Measurements from ENCODE around the gene TEDC1.
"Not testable (repeated sequence)": the region's sequence is repeated elsewhere in the genome, so short reads cannot be mapped to it uniquely, and the experiment has no call there.

The TEDC1 gene

DNA sequence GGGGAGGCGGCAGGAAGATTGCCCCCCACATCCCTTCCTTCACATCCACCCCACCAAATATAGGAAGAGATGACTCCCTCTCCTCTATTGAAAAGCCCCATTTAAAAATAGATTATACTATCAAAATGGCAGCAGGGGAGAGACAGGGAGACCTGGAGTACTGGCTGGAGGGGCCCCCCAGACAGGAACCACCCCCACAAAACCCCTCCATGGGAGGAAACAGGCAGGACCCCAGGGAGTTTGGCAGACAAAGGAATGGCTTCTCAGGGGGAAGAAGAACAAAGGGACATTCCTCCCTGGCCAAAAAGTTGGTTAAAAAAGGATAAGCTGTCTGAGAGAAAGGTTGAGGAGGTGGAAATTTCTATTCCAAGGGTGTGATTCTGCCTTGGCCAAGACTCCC lies 54.6 kb downstream of the TEDC1 start:
- not testable (repeated sequence) for DNase-seq

- DNase-seq = not testable (repeated sequence)
Observed at GRCh38 chr14:105546410-105546809, 55.4 kb downstream of the TEDC1 start.

- not testable (repeated sequence) for DNase-seq
Observed at GRCh38 chr14:105547072-105547471, 56.0 kb downstream of the TEDC1 start.

- no peak for DNase-seq
Observed at GRCh38 chr14:105547741-105548169, 56.7 kb downstream of the TEDC1 start.
